Amygdala (tissue), 56 donors: ENCODE results near the gene MYO1A.
"Not testable (repeated sequence)": the region's sequence is repeated elsewhere in the genome, so short reads cannot be mapped to it uniquely, and the experiment has no call there.

Source experiments
- DNase-seq, 56 donors: peaks; one replicate each; lab custom pipeline; 2025; lab: John Stamatoyannopoulos, UW

The MYO1A gene

DNA sequence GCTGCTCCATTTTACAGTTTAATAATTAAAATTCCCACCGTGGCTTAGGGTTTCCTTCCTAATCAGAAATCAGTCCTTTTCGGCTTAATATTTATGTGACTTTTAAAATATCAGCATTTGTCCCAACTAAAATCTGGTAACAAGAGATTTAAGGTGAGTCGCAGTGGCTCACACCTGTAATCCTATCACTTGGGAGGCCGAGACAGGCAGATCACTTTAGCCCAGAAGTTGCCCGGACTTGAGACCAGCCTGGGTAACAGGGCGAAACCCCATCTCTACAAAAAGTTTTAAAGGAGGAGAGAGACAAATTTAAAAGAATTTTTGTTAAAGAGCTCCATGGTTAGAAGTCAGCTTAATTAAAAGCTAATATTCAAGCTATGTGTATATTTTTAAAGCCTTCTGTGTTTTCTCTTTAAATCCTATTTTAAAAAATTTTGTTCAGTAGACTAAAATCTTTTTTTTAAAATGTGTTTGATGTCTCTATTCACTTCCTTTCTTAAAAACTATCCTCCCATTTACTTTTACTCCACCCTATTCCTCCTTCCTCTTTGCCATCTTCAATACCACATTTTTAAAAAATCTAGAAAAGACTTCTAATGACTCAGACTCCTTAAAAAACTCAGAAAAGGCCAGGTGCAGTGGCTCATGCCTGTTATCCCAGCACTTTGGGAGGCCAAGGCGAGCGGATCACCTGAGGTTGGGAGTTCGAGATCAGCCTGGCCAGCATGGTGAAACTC is 29.8 kb downstream of the MYO1A start:
- DNase-seq: no peak

GRCh38 chr12:57018906-57019305 is 31.0 kb downstream of the MYO1A start:
- no peak for DNase-seq

GRCh38 chr12:57018353-57018752 is 31.6 kb downstream of the MYO1A start:
- DNase-seq: not testable (repeated sequence)

DNA sequence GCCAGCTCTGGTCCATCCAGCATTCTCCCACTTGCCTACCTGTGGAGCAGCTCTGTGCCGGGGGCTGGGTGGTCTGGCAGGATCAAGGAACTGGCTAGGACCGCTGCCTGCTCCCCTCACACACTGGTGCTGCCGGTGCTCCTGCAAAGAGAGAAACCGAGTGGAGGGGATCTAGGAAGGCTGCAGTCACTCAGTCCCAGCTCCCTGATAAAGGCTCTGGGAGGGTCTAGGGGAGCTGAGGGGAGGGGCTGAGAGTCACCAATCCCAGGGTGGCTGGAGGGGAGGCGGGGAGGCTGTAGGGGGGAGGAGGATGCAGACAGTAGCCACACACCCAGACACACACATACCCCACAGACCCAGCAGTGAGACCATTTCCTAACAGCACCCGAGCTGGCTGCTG is 33.6 kb downstream of the MYO1A start, which contains the start of gene TAC3:
Gene TAC3 (minus strand): TSS at position 182 of the 400 bp plus-strand sequence. CDS start 732 bp downstream, outside the sequence.
- no peak for DNase-seq

- no peak for DNase-seq
Measured at GRCh38 chr12:57012600-57013465, 37.1 kb downstream of the MYO1A start.

- no peak for DNase-seq
Measured at GRCh38 chr12:57011438-57012424, 38.2 kb downstream of the MYO1A start.

DNA sequence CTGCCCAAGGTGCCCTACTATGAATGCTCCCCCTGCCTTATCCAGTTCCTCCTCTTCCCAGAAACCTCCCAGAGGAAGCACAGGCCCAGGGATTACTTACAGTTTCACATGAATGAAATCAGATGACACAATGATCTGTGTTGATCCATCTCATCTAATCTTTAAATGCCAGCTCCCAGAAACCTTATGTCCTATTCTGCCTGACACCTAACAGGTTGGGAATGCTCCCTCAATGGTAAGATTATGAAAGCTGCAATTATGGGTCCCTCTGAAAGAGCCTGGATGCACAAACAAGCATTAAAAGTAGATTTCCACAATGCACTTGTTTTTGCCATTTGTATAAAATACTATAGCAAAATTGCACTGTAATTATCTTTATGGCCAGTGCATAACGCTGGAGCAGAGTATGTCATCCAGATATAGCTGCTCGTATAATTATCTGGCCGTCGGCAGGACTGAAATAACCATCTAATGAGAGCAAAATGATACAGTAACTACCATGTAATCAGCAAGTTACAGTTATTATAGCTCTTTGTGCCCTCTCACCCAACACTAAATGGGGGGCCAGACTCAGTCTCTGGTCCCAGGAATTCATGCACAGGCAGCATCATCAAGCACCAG is 39.2 kb downstream of the MYO1A start:
- no peak for DNase-seq

DNA sequence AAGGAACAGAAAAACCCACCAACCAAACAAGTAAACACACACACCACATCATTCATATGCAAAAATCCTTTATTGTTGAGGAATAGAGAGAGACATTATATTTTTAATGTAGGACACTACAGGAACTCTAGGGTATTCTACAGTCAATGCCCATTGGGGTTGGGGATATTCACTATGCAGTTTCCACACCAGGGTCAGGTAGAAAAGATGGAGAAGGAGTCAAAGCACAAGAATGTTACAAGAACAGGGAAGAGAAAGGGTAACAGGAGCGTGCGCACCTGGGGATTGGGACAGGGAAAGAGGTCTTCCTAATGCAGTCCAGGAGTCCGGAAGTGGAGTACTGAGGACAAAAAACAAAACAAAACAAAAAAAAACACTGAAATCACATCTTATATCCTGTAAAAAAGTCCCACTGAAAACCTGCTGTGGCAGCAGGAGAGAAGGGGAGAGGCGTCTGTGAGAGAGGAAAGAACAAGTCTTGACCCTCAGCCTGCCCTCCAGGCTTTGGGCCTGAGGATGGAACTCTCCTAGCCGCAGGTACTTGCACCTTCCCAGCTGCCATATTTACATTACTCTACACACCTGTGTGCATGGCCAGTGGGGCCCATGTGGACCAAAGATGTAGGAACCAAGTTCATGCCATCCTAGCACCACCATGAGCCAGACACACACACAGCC is 39.8 kb downstream of the MYO1A start:
- DNase-seq: no peak

GRCh38 chr12:57008178-57008577 is 41.8 kb downstream of the MYO1A start:
- peak in 1 of 56 donors; percentile 61 for DNase-seq

GRCh38 chr12:57006809-57007475 is 43.0 kb downstream of the MYO1A start:
- no peak for DNase-seq

DNA sequence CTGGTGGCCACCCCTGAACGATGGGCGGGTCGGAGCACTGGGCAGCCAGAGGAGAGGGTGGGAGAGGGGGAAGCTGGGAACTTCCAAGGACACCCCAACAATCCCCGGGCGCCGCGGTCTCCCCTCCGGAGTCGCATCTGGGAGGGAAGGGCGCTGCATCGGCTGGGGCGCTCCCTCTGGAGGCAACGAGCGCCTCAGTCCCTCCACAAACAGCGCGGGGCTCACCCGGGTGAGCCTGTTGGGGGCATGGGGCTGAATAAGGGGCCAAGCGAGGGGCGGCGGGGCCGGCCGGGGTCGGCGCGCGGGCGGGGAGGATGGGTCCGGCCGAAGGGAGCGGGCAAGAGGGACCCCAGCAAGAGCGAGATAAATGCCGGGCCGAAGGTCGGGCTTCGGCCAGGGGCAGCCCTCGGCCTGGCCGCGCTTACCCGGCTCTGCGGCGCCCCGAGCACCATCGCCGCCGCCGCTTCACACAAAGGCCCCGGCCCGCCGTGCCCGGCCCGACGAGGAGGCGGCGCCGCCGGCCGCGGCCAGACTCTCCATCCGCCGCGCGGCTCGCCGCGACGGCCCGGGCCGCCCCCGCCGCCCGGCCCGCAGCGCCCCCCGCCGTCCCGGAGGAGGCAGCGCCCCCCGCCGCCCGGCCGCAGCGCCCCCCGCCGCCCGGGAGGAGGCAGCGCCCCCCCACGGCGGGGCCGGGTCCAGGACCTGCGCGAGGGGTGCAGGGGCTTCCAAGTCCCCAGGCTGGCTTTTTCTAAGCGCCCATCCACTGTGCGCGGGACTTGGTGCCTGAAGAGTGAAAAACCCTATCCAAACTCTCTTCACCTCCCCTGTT is 43.7 kb downstream of the MYO1A start, which contains the start of gene ZBTB39:
Gene ZBTB39 (minus strand): TSS at position 567 of the 829 bp plus-strand sequence. CDS start 1,629 bp downstream, outside the sequence.
- DNase-seq: peak in 35 of 56 donors; percentile 11 to 70 (median 36)

DNA sequence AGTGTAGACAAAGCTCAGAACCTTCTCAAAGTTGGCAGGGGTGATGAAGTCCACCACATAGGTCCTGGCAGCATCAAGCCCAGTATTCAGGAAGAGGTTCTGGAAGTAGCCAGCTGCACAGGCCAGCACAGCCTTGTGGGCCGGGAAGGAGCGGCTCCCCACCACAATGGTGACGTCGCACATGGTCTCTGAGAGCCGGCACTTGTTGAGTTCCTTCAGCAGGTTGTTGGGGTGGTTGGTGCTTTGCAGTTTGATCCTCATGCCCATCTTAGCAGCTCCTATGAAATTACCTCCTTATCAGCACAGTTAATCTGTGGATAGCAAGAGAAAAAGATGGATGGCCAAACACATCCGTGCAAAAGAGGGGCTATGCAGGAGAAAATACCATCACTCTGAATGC is 45.3 kb downstream of the MYO1A start:
- no peak for DNase-seq

DNA sequence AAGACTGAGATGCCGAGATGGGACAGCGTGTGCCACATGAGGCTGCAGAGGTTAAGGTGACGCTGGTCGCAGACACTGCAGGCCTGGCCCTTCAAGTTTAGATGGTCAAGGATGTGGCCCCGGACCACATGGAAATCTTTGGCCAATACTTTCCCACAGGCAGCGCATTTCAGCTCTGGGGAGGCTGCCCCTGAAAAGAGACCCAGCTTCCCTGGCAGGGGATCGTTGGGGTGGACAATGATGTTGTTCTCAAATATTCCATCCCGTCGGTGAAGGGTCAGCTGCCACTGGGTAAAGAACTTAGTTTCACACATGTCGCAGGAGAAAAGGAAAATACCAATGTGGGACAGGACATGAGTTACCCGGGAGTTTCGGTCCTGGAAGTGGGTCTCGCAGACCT is 46.5 kb downstream of the MYO1A start:
- DNase-seq: no peak

DNA sequence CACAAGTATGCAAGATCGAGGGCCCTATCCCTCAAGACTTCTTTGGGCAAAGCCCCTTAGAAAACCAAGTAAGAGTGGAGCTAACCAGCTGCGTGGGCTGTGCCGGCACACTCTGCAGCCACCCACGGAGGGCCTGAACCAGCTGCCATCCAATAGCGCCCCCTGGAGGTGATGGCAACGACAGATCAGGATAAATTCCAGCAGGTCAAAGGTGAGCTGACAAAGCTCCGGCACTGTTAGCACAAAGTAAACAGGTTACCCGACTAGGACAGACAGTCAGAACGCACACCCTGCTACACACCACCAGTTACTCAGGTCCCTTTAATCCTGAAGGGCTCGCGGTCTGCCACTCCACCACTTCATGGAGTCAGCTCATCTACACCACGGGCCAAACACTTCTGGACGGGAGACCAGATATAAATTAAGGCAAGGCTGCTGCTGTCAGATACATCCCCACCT is 48.5 kb downstream of the MYO1A start:
- DNase-seq: peak in 18 of 56 donors; percentile 4 to 44 (median 14)

DNA sequence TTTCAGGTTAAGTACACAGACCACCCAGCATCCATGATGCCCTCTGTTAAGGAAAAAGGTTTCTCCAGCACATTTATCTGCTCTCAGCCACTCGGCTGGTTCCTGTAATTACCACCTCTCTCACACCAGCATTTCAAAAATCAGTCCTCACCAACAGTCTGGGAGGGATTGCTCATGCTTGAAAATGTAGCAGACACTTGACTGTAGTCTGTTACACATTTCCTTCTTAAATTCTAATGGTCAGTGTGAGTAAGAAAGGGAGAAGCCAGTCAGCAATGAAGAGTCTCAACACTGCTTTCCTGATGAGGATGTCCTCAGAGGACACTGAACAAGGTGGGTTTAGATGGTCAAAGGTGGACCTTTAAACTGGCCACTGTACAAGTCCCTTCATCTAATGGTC is 49.5 kb downstream of the MYO1A start:
- DNase-seq: no peak

- DNase-seq: no peak
Measured at GRCh38 chr12:56999456-56999855, 50.5 kb downstream of the MYO1A start.

DNA sequence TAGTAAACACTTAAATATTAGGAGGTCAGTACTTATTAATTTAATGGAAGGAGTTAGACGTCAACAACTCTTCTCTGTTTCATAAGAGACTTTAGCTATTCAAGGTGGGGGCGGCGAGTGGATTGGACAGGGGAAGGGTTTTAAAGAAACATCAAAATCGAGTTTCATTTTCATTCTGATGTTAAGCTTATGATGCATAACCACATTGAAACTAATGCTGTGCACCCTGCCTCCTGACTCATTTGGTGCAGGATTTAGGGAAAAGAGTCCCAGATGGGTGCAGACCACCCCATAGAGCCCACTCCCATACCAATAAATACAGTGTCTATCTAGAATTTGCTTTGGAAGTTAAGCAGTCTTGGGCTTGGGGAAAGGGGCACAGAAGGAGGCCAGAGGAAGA is 50.9 kb downstream of the MYO1A start:
- DNase-seq: no peak

DNA sequence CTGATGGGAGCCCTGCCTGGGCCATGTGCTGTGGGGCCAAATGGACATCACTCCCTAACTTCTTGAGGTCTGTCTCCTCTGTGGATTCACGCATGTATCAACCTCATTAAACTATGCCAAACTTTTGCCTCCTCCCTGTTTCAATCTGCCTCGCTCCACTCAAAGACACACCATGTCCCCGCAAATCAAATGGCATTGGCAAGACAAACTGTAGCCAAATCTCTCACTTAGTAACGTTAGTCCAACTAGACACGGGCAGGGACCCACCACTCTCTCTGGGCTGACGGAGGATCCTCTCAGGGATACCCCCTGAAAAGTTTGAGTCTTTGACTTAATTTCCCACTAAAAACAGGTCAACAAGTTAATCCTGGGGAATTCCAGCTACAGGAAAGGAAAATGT is 51.6 kb downstream of the MYO1A start:
- no peak for DNase-seq
